Measurements from ENCODE around the gene MS4A4A.

Gene MS4A4A

GRCh38 chr11:60349990-60350389 is 69.5 kb downstream of the MS4A4A start:
- DNase-seq (ENCODE audit: low read depth), result no peak

- DNase-seq (ENCODE audit: low read depth), result no peak
These were observed 77.3 kb downstream of the MS4A4A start for GRCh38 chr11:60357771-60358170.
